NCI-H526 treated with DMSO at 0.1 percent for 48 hours (cell line): Measurements from ENCODE around the gene PTPRD.

Source experiments
- DNase-seq: peaks from one replicate; lab custom pipeline; 2025; lab: John Stamatoyannopoulos, UW

Gene PTPRD

GRCh38 chr9:8647824-8648223, 1965.0 kb downstream of the PTPRD start:
- no peak for DNase-seq

- DNase-seq: no peak
Measured at GRCh38 chr9:8644571-8644970, 1968.2 kb downstream of the PTPRD start.

GRCh38 chr9:8643896-8644295, 1968.9 kb downstream of the PTPRD start:
- DNase-seq: no peak

- DNase-seq: no peak
Measured at GRCh38 chr9:8643464-8643863, 1969.3 kb downstream of the PTPRD start.

- DNase-seq: no peak
Measured at GRCh38 chr9:8640761-8641160, 1972.0 kb downstream of the PTPRD start.

GRCh38 chr9:8637626-8638025, 1975.2 kb downstream of the PTPRD start:
- DNase-seq: no peak

- no peak for DNase-seq
Measured at GRCh38 chr9:8633784-8634183, 1979.0 kb downstream of the PTPRD start.

- no peak for DNase-seq
Measured at GRCh38 chr9:8632493-8632892, 1980.3 kb downstream of the PTPRD start.

- no peak for DNase-seq
Measured at GRCh38 chr9:8628791-8629190, 1984.0 kb downstream of the PTPRD start.

- DNase-seq: no peak
Measured at GRCh38 chr9:8627976-8628679, 1984.7 kb downstream of the PTPRD start.

GRCh38 chr9:8622871-8623270, 1989.9 kb downstream of the PTPRD start:
- no peak for DNase-seq

GRCh38 chr9:8622222-8622802, 1990.5 kb downstream of the PTPRD start:
- DNase-seq: no peak

GRCh38 chr9:8621416-8621815, 1991.4 kb downstream of the PTPRD start:
- DNase-seq: no peak

GRCh38 chr9:8616414-8616813, 1996.4 kb downstream of the PTPRD start:
- DNase-seq: no peak

- no peak for DNase-seq
Measured at GRCh38 chr9:8614926-8615440, 1997.8 kb downstream of the PTPRD start.

- DNase-seq: no peak
Measured at GRCh38 chr9:8613346-8613825, 1999.4 kb downstream of the PTPRD start.

- DNase-seq: no peak
Measured at GRCh38 chr9:8611153-8611552, 2001.6 kb downstream of the PTPRD start.

GRCh38 chr9:8610256-8610655, 2002.5 kb downstream of the PTPRD start:
- no peak for DNase-seq

GRCh38 chr9:8605096-8605495, 2007.7 kb downstream of the PTPRD start:
- DNase-seq: no peak

GRCh38 chr9:8604201-8604600, 2008.6 kb downstream of the PTPRD start:
- DNase-seq: no peak

- no peak for DNase-seq
Measured at GRCh38 chr9:8600914-8601680, 2011.7 kb downstream of the PTPRD start.

GRCh38 chr9:8599937-8600336, 2012.9 kb downstream of the PTPRD start:
- no peak for DNase-seq

- no peak for DNase-seq
Measured at GRCh38 chr9:8589476-8589875, 2023.3 kb downstream of the PTPRD start.
